ENCODE results near the gene LRP5.

LRP5 gene

DNA sequence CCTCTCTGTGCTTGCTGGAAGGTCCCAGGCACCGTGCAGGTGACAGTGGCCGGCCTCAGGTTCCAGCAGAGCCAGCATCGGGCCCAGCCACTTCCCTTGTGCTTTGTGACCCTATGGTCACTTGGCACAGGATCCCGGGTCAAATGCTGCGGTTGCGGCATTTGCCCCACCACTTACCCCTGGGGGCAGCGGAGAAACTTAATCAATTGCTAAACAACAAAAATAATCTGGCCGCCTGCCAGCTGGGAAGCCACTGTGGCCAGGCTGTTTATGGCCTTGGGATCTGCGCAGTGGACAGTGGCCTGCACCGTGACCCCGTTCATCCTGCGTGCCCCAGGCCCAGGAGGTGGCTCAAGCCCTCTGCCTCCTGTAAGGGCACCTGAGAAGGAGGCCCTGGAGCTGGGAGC is 65.0 kb downstream of the LRP5 start:
- H3K36me3 ChIP-seq (ENCODE audit: insufficient read depth), result no peaks in the 10 kb centered on the region
- no peak overlapping the region for H3K4me3 ChIP-seq (IDR thresholded peaks at IDR 0.05; ENCODE audit: insufficient read depth, low read depth, low read length)
- H3K27ac ChIP-seq, result no peak overlapping the region
- H3K4me2 ChIP-seq, result no peak overlapping the region
- no peaks in the 10 kb centered on the region for H3K4me1 ChIP-seq (ENCODE audit: low read depth, poor library complexity, severe bottlenecking)
- no peak for TF ChIP-seq CTCF (conservative IDR thresholded peaks at IDR 0.05; ENCODE audit: low read depth, low read length)
- H3K79me2 ChIP-seq (ENCODE audit: insufficient read depth, low read depth), result no peaks in the 10 kb centered on the region
- H4K20me1 ChIP-seq (ENCODE audit: insufficient read depth), result no peaks in the 10 kb centered on the region
- H2AFZ ChIP-seq (ENCODE audit: low read depth), result no peak overlapping the region
- H3K27me3 ChIP-seq (ENCODE audit: insufficient read depth, low read depth), result no peaks in the 10 kb centered on the region
- no peak overlapping the region for H3K9ac ChIP-seq

DNA sequence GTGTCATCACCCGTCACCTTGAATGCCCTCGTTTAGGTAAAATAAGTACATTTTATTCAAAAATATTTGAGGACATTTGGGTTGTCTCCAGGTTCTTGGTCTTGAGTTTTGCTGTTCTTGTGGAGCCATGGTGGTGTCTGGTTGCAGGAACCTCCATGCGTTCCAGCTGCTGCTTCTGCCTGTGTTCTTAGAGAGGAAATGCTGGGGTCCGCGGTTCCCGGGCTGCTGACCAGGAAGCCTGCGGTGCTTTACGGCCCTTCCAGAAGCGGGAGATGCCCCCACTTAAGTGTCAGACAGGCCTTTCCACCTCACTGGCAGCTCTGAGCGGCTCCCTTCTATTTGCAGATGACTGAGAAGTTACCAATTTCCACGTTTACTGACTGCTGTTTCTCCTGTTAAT is 66.8 kb downstream of the LRP5 start:
- Histone ChIP-seq H3K27ac (no peak overlapping the region), H3K4me2 (no peak overlapping the region), H3K79me2 (ENCODE audit: insufficient read depth, low read depth) (no peaks in the 10 kb centered on the region), H3K36me3 (ENCODE audit: insufficient read depth) (no peaks in the 10 kb centered on the region), H3K4me3 (IDR thresholded peaks at IDR 0.05; ENCODE audit: insufficient read depth, low read depth, low read length) (no peak overlapping the region), H3K9ac (no peak overlapping the region), H4K20me1 (ENCODE audit: insufficient read depth) (no peaks in the 10 kb centered on the region), H3K4me1 (ENCODE audit: low read depth, poor library complexity, severe bottlenecking) (peaks cover 5% of the 10 kb centered on the region), H3K27me3 (ENCODE audit: insufficient read depth, low read depth) (no peaks in the 10 kb centered on the region), H2AFZ (ENCODE audit: low read depth) (no peak overlapping the region)
- no peak for TF ChIP-seq CTCF (conservative IDR thresholded peaks at IDR 0.05; ENCODE audit: low read depth, low read length)

DNA sequence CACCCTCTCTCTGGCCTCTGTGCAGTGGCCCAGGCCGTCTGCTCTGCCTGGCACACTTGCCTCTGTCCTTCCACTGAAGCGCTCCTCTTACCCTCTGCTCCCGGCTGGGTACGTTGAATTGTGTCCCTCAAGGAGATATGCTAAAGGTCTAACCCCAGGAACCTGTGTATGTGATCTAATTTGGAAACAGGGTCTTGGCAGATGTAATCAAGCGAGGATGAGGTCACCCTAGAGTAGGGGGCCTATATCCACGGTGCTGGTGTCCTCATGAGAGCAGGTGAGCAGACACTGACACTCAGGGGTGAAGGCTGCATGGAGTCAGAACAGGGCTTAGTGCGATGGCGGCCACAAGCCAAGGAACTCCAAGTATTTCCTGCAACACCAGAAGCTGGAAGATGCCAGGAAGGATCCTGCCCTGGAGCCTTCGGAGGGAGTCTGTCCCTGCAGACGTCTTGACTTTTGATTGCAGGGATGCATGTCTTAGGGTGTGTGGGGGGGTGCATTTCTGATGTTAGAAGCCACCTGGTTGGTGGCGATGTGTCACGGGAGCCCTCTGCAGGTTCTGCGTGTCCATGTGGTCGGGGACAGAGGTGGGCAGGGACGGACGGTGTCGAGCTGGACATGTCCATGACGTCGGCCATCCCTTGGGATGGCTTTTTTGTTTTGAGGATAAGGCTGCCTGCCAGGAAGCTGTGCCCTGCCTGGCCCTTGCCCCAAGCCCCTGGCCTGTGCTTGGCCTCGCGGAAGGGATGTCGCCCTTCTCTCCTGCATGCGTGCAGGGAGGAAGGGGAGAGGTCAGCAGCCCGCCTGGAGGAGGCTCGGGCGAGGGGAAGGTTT is 68.6 kb downstream of the LRP5 start:
- no peak overlapping the region for H3K27ac ChIP-seq
- no peak for TF ChIP-seq CTCF (conservative IDR thresholded peaks at IDR 0.05; ENCODE audit: low read depth, low read length)

DNA sequence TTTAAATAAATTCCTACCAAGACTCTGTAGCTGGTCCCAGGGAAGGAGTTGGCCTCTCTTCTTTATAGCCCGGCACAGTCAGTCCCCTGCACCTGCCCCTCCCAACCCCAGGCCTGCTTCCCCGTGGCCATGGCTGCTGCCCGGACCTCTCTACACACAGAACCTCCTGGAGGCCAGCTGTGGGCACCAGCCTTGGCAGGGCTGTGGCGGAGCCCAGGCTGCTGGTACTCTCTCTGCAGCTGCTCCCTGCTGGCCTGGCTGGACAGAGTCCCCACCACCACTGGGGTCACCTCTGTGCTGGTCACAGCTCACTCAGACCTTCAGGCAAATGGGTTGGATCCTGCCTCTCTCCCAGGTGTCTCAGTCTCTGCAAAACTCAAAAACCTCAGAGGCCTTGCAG is 69.3 kb downstream of the LRP5 start:
- no peak overlapping the region for H3K9ac ChIP-seq

More for the DNA sequence above, 68.6 kb downstream of the LRP5 start:
- H3K36me3 ChIP-seq (ENCODE audit: insufficient read depth), result no peaks in the 10 kb centered on the region
- no peak overlapping the region for H3K4me3 ChIP-seq (IDR thresholded peaks at IDR 0.05; ENCODE audit: insufficient read depth, low read depth, low read length)
- no peak overlapping the region for H3K4me2 ChIP-seq
- no peak overlapping the region for H2AFZ ChIP-seq (ENCODE audit: low read depth)
- peaks cover 5% of the 10 kb centered on the region for H3K4me1 ChIP-seq (ENCODE audit: low read depth, poor library complexity, severe bottlenecking)
- H4K20me1 ChIP-seq (ENCODE audit: insufficient read depth), result no peaks in the 10 kb centered on the region
- H3K27me3 ChIP-seq (ENCODE audit: insufficient read depth, low read depth), result no peaks in the 10 kb centered on the region
- no peak overlapping the region for H3K9ac ChIP-seq
- no peaks in the 10 kb centered on the region for H3K79me2 ChIP-seq (ENCODE audit: insufficient read depth, low read depth)

More for the DNA sequence above, 69.3 kb downstream of the LRP5 start:
- no peak for TF ChIP-seq CTCF (conservative IDR thresholded peaks at IDR 0.05; ENCODE audit: low read depth, low read length)
- Histone ChIP-seq H3K27me3 (ENCODE audit: insufficient read depth, low read depth) (no peaks in the 10 kb centered on the region), H3K79me2 (ENCODE audit: insufficient read depth, low read depth) (no peaks in the 10 kb centered on the region), H3K4me1 (ENCODE audit: low read depth, poor library complexity, severe bottlenecking) (peaks cover 5% of the 10 kb centered on the region), H3K27ac (no peak overlapping the region), H2AFZ (ENCODE audit: low read depth) (no peak overlapping the region), H3K4me2 (no peak overlapping the region), H3K4me3 (IDR thresholded peaks at IDR 0.05; ENCODE audit: insufficient read depth, low read depth, low read length) (no peak overlapping the region), H4K20me1 (ENCODE audit: insufficient read depth) (no peaks in the 10 kb centered on the region), H3K36me3 (ENCODE audit: insufficient read depth) (no peaks in the 10 kb centered on the region)

Data from KMS-11 (cell line).